Measurements from ENCODE around the gene NES. TPM values are rescaled to one million over a fixed set of nuclear protein-coding genes. Genes with fewer than 3 reads are reported as not detected.

NES gene
- total and polyA plus RNA-seq, 2 experiments from 2014 or later, result 25.0 to 95.9 TPM

GRCh38 chr1:156655151-156655903 lies 21.9 kb downstream of the NES start:
- TF ChIP-seq REST (IDR thresholded peaks at IDR 0.05; ENCODE audit: unreplicated experiment) (no peak), EZH2 (IDR thresholded peaks at IDR 0.05; ENCODE audit: low read depth, unreplicated experiment) (no peak), ZNF331 (CRISPR knock-in tag; IDR thresholded peaks at IDR 0.05; ENCODE audit: low read depth) (no peak), STAT1 (IDR thresholded peaks at IDR 0.05; ENCODE audit: unreplicated experiment) (no peak), EZH2phosphoT487 (IDR thresholded peaks at IDR 0.05; ENCODE audit: unreplicated experiment) (no peak), CTCF (conservative IDR thresholded peaks at IDR 0.05; ENCODE audit: low read depth in 2 of 2) (no peak), JUNB (IDR thresholded peaks at IDR 0.05; ENCODE audit: unreplicated experiment) (no peak), ETS1 (IDR thresholded peaks at IDR 0.05) (no peak), POLR2AphosphoS5 (IDR thresholded peaks at IDR 0.05; ENCODE audit: low read depth) (no peak), CREB1 (CRISPR knock-in tag; IDR thresholded peaks at IDR 0.05; ENCODE audit: low read depth) (no peak), NANOG (IDR thresholded peaks at IDR 0.05; ENCODE audit: borderline replicate concordance) (no peak), ZNF462 (CRISPR knock-in tag; IDR thresholded peaks at IDR 0.05) (no peak), ZNF114 (CRISPR knock-in tag; IDR thresholded peaks at IDR 0.05) (no peak)
- ATAC-seq, result no peak
- Mint-ChIP-seq H3K4me3 (peak overlapping the region; percentile 31; the same call in 2 of the 3 replicates), H3K27me3 (ENCODE audit: insufficient read depth, low read depth, poor library complexity) (peaks cover 46% of the 10 kb centered on the region), H3K36me3 (ENCODE audit: low read depth) (no peaks in the 10 kb centered on the region; the same call in 2 of the 3 replicates), H3K4me1 (peaks cover 40% of the 10 kb centered on the region), H3K9me3 (no peaks in the 10 kb centered on the region; the same call in 2 of the 3 replicates), H3K27ac (no peak overlapping the region)
- peaks cover 81% of the 10 kb centered on the region for H3K27me3 ChIP-seq (ENCODE audit: insufficient read depth)
- no peak for DNase-seq (ENCODE audit: low spot score)
- peaks cover 18% of the 10 kb centered on the region for H3K4me1 ChIP-seq (ENCODE audit: insufficient read depth)
- H3K4me2 ChIP-seq, result no peak overlapping the region
- peaks cover 5% of the 10 kb centered on the region; the same call in 1 of the 2 replicates for H3F3A ChIP-seq (replicated peaks; ENCODE audit: low read depth)
- H2AFZ ChIP-seq, result no peak overlapping the region
- H3K79me2 ChIP-seq (replicated peaks; ENCODE audit: insufficient read depth), result no peaks in the 10 kb centered on the region
- no peak overlapping the region for H3K4me3 ChIP-seq
- no peaks in the 10 kb centered on the region for H3K9me2 ChIP-seq (ENCODE audit: insufficient read depth)
- no peaks in the 10 kb centered on the region for H3K36me3 ChIP-seq (ENCODE audit: insufficient read depth)
- H3K27ac ChIP-seq (ENCODE audit: low read depth), result no peak overlapping the region
- no peaks in the 10 kb centered on the region for H4K20me1 ChIP-seq (replicated peaks; ENCODE audit: insufficient read depth)
